Glomerular endothelial cell (primary cell): Measurements from ENCODE around the gene CSN1S1. TPM values are rescaled to one million over a fixed set of nuclear protein-coding genes. Genes with fewer than 3 reads are reported as not detected.

Source experiments
- DNase-seq: peaks from one replicate; pipeline ENCODE4 v3.0.0-alpha.2; 2011; ENCODE audit warnings: low read depth, low spot score; ENCODE audit errors: extremely low read depth
- total RNA-seq: library from RNA; depleted of rRNA; stranded (reverse); fragments of >200 nt; gene quantifications from 2 replicates; pipeline ENCODE4 v1.2.3, GENCODE V29; 2015

The CSN1S1 gene
- total RNA-seq, 1 donor from 2014 or later, result not detected

DNA sequence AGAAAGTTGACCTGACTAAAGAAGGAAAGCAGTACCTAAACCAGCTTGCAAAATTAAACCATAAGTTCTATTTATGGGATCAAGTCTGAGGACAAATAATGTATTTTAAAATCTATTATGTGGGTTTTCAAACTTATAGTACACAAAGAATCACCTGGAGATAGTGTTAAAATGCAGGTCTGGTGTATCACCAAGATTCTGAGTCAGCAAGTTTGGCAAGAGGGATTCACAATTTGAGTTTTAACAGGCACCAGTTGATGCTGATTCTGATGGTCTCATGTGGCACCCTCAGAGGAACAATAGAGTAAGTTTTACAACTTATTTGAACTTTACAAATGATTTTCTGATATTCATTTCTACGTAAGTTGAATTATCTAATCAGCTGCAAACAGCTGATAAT, 55.8 kb downstream of the CSN1S1 start:
- DNase-seq, result no peak

DNA sequence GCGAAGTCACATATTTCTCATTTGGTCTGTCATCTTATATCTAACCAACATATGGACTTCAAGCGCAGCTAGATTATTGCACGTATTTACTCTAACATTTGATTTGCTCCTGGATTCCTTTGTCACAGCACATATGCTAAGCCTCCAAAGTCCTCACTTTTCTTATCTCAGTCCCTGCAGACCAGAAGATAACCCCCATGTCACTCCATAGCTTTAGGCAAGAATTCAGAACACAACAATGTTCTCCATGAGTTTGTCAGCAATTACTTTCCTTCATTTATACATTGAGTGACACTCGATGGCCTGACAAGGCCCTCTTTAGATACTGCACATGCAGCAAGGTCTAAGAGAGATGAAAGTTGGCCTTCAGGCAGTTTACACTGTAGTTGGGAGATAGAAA, 60.1 kb downstream of the CSN1S1 start:
- DNase-seq, result no peak

DNA sequence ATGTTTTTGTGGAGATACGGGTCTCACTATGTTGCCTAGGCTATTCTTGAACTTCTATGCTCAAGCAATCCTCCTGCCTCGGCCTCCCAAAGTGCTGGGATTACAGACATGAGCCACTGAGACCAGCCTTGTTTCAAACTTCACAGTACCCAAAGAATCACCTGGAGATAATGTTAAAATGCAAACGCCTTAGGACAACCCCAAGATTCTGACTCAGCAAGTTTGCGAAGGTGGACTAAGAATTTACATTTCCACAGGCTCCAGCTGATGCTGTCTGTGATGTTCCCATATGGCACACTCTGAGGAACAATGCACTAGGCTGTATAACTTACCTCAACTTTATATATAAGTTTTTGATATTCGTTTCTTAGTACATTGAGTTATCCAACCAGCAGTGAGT, 63.9 kb downstream of the CSN1S1 start:
- no peak for DNase-seq

DNA sequence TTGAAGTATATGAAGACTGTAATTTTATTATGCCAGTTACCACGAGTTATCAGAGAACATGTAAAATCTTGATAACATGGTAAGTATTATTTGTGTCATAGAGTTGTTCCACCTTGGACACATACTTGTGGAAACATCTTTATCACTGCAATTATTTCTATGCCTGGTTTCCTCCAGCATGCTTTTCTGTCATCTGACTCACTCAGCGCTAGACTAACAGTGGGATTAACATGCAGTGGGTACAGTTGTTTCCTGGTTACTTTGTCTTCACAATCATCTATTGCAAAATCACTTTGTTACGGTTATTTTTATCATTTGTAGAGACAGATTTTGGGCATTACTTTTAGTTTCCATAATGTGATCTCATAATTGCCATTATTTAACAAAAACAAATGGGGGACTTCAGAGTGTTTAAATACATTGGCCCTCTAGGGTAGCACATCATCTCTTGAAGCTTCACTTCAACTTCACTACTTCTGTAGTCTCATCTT, 64.7 kb downstream of the CSN1S1 start, which contains the start of gene STATH:
Gene STATH, plus strand, starts transcription at position 441 of the 491 bp plus-strand sequence. CDS start 2,472 bp downstream, outside the sequence.
- no peak for DNase-seq

Other genes with a start within 250 kb of the CSN1S1 start
- 0.24 and 1.1 TPM in 2 replicates for gene SULT1B1, start 170.4 kb upstream of the CSN1S1 start, total RNA-seq
- not detected in 2 replicates for gene SULT1E1, start 70.9 kb upstream of the CSN1S1 start, total RNA-seq
- gene CSN2, start 34.7 kb downstream of the CSN1S1 start, total RNA-seq, result not detected in 2 replicates
- gene STATH, start 64.9 kb downstream of the CSN1S1 start, total RNA-seq, result not detected in 2 replicates
- gene HTN3, start 97.4 kb downstream of the CSN1S1 start, total RNA-seq, result not detected in 2 replicates
- not detected in 2 replicates for gene HTN1, start 119.4 kb downstream of the CSN1S1 start, total RNA-seq
- not detected in 2 replicates for gene PRR27, start 223.2 kb downstream of the CSN1S1 start, total RNA-seq